NCI-H82 (cell line): ENCODE data around the gene NOX1.
A peak's percentile ranks its signal among the peaks of the same experiment; 100 is the strongest.

Experiments
- DNase-seq: peaks from one replicate; lab custom pipeline; 2025; lab: John Stamatoyannopoulos, UW

Gene NOX1

GRCh38 chrX:100874325-100874724, at the start of gene NOX1:
TSS of gene NOX1 (minus strand) at chrX:100874359. CDS start at chrX:100874139, 220 bp downstream.
- DNase-seq = no peak

- DNase-seq = no peak
Observed at GRCh38 chrX:100915562-100915961, 41.4 kb upstream of the NOX1 start.

- no peak for DNase-seq
Observed at GRCh38 chrX:100913111-100913510, 39.0 kb upstream of the NOX1 start.

GRCh38 chrX:100911731-100912130, 37.6 kb upstream of the NOX1 start:
- DNase-seq = no peak

GRCh38 chrX:100905620-100906019, 31.5 kb upstream of the NOX1 start:
- DNase-seq = no peak

- DNase-seq = no peak
Observed at GRCh38 chrX:100904433-100904832, 30.3 kb upstream of the NOX1 start.

GRCh38 chrX:100895365-100896075, 21.4 kb upstream of the NOX1 start:
- peak; percentile 58 for DNase-seq

- DNase-seq = no peak
Observed at GRCh38 chrX:100883654-100884053, 9.5 kb upstream of the NOX1 start.

GRCh38 chrX:100880368-100880767, 6.2 kb upstream of the NOX1 start:
- DNase-seq = no peak

GRCh38 chrX:100871594-100872560, 2.3 kb downstream of the NOX1 start:
- peak; percentile 3 for DNase-seq

- no peak for DNase-seq
Observed at GRCh38 chrX:100870527-100870926, 3.6 kb downstream of the NOX1 start.

GRCh38 chrX:100868273-100868672, 5.9 kb downstream of the NOX1 start:
- DNase-seq = no peak

GRCh38 chrX:100864657-100865391, 9.3 kb downstream of the NOX1 start:
- DNase-seq = no peak

- no peak for DNase-seq
Observed at GRCh38 chrX:100863326-100863864, 10.8 kb downstream of the NOX1 start.

- no peak for DNase-seq
Observed at GRCh38 chrX:100852810-100853209, 21.3 kb downstream of the NOX1 start.

- DNase-seq = no peak
Observed at GRCh38 chrX:100850317-100850716, 23.8 kb downstream of the NOX1 start.

GRCh38 chrX:100831219-100831946, 42.8 kb downstream of the NOX1 start:
- no peak for DNase-seq

GRCh38 chrX:100830547-100830946, 43.6 kb downstream of the NOX1 start:
- DNase-seq = no peak

GRCh38 chrX:100830143-100830542, 44.0 kb downstream of the NOX1 start:
- DNase-seq = no peak

GRCh38 chrX:100829730-100830129, 44.4 kb downstream of the NOX1 start:
- no peak for DNase-seq
